ENCODE data around the gene TMEM233.

GRCh38 chr12:119661882-119662281 lies 68.3 kb downstream of the TMEM233 start:
- TF ChIP-seq FOXM1 (IDR thresholded peaks at IDR 0.05; ENCODE audit: borderline replicate concordance, low read depth): no peak
- TF ChIP-seq EGR1 (IDR thresholded peaks at IDR 0.05): no peak
- no peak for TF ChIP-seq EP300 (IDR thresholded peaks at IDR 0.05; ENCODE audit: borderline replicate concordance)
- TF ChIP-seq RAD21 (IDR thresholded peaks at IDR 0.05; ENCODE audit: low read depth): no peak

Measured in Ishikawa (cell line).